D721Med (cell line): ENCODE results near the gene NDFIP2.
A peak's percentile ranks its signal among the peaks of the same experiment; 100 is the strongest.

ENCODE experiments used
- DNase-seq: peaks from one replicate; pipeline ENCODE4 v3.0.0; 2011; ENCODE audit warnings: low spot score; ENCODE audit not compliant: insufficient read length
- FAIRE-seq: peaks from 2 replicates; lab custom pipeline; 2011; peaks lifted over from hg19 to GRCh38; lab: Jason Lieb, UNC
- CTCF ChIP-seq: IDR thresholded peaks from 2 replicates; pipeline ENCODE4 v1.5.1; 2012; ENCODE audit warnings: mild to moderate bottlenecking, control low read depth; ENCODE audit not compliant: insufficient read depth; ENCODE audit errors: missing control alignments

Gene NDFIP2

DNA sequence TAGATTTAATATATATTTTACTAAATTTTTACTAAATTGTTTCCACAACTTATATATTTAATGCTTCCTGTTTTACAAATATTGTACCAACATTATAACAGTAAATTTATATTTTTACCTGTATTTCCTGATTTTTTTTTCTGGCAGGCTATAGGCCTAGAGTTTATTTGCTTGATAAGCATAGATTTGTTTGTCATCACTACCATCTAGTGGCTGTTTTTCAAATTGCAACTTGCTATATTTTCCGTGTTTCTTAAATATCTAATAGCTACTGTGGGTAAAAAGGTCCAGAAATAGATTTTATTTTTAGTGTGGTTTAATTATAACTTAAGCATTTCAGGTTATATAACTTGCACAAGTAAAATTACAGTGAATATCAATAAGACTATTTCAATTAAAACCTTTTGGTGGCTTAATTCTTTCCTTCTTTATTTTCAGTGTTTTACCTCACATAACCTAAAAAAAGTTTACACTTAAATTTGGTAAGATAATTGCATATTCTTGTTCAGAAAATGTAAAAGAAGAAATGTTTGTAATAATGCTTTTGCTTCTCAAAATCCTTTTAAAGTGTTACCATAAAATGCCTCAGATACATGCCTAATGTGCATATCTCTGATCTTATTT lies 60.6 kb downstream of the NDFIP2 start:
- peak; percentile 89 for TF ChIP-seq CTCF
- DNase-seq (no peak), FAIRE-seq (no peak)

DNA sequence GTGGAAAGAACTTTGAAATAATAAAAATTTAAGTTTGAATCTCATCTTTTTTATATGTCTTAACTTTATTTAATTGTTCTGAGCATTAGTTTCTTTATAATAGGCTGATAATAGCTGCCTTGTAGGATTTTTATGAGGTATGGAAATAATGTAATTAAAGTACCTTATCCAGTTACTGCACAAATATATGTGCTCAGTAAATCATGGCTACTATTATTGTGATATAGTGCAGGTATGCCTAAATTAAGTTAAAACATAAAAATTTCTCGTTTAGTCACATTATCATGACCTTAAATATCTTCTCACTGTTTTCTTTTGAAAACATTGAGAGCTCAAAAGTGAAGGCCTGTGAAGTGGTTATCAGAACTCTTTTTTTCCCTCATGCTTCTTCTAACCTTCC lies 62.9 kb downstream of the NDFIP2 start:
- no peak for TF ChIP-seq CTCF
- FAIRE-seq: no peak
- no peak for DNase-seq

DNA sequence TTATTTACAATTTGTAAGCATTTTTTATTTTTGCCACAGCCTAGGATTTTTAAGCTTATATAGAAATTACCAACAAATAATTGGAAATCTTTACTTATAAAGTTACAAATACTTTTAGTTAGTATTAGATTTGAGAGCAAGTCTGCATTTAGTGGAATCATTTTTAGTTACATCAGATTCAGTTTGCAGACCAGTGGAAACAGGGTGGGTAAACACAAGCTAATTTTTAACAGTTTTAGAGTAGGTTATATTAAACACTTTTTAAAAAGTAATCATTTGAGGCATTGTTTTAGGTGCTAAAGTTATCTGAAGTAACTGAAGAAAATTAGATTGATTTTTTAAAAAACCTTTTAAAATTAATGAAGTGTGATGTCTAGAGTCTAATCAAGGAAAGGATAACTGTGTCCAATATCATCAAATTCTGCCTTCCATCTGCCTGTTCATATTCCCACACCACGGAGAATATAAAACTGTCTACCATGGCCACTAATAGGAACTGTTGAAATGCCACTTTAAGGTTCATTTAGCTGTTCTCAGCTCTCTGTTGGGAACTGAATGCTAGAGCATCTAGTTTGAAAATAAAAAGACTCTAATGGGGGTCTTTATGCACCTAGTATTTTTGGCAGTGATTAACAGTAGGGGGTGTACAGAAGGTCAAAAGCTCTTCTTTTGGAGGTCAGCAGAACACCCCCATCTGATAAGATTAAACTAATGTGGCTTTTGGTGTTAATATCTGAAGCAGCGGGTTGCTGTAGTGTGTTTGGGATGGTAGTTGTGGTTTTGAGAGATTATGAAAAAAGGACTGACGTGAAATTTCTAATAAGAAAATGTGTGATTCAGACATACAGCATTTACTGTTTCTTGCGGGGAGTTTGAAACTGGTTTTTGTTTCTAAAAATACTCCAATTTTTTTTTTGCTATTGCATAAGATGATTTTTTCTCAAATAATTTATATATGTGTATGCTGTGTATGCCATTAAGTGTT lies 66.5 kb downstream of the NDFIP2 start:
- FAIRE-seq: no peak
- TF ChIP-seq CTCF: no peak
- no peak for DNase-seq

DNA sequence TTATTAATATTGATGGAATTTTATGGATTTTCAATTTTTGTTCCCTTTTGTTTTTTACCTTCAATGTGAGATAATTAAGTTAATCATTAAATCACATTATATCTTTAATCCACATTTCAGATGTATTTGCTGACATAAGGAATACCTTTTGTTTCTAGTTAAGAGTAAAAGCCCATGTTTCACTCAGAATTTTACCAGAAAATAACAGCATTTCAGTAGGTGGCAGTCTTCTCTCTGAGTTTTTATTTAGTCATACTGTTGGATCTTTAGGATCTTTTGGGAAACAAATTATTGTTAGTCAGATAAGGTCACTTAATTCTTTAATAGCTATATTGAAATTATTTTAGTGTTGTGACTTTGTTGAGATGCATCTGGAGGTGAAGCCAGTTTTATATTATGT lies 67.9 kb downstream of the NDFIP2 start:
- TF ChIP-seq CTCF: peak; percentile 57
- DNase-seq: no peak
- no peak for FAIRE-seq

DNA sequence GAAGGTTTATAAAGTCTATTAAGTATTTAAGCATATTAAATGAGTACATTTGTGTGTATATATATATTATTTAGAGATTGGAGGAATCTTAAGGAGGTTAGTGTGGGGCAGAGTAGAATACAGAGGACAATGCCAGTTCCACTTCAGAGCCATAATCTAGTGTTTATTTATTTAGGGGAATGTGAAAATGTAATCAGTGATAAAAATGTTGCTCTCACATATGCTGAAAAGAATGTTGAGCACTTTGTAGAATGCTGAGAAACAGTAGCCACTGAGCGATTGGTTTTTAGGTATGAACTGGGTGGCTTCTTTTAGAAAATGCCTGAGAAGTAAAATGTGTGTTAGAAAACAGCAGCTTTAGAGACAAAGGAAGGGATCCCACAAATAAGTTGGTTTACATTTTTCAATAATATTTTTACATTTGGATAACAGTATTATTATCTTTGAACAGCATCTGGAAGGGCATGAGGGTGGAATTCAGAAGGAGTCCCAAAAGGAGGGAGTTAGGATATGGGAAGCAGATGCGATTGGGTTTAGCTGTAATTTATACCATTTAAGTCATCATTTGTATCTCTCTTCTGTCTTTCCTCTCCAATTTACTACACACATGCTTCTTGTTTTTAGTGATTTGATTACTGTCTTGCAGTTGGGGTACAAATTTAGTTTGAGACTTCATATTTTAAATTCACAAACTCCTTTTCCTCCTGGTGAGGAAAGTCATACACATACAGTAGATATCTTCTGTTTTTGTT lies 68.6 kb downstream of the NDFIP2 start:
- FAIRE-seq (no peak), DNase-seq (no peak)
- TF ChIP-seq CTCF: no peak

GRCh38 chr13:79557666-79558065 lies 76.7 kb downstream of the NDFIP2 start:
- DNase-seq (no peak), FAIRE-seq (no peak)
- TF ChIP-seq CTCF: no peak
